Endothelial cell of umbilical vein (primary cell): ENCODE data around the gene GK2. TPM values are rescaled to one million over a fixed set of nuclear protein-coding genes. Genes with fewer than 3 reads are reported as not detected.

Source experiments
- BruUV-seq: library from RNA; stranded (reverse); fragments of 400-500 nt; replicated peaks from 2 replicates; lab custom pipeline; 2021; lab: Mats Ljungman, UMichigan
- CTCF ChIA-PET: fragments of 300-600, 350-600 bp; sonication (Branson Sonifier 250); formaldehyde crosslinking; loops from one replicate; lab custom pipeline; 2021; ENCODE audit warnings: antibody characterized with exemption, inconsistent platforms; lab: Charles Lee
- POLR2A ChIA-PET: fragments of 300-600, 350-600 bp; sonication (Branson Sonifier 250); formaldehyde crosslinking; loops from one replicate; lab custom pipeline; 2021; ENCODE audit warnings: antibody characterized with exemption, inconsistent platforms; lab: Charles Lee
- DNase-seq: peaks from one replicate; pipeline ENCODE4 v3.0.0-alpha.2; 2011; ENCODE audit warnings: low read depth, low spot score
- FAIRE-seq: peaks from 2 replicates; lab custom pipeline; 2011; peaks lifted over from hg19 to GRCh38; lab: Jason Lieb, UNC
- H2AFZ ChIP-seq: 2 replicates; pipeline ENCODE4 v1.6.0; 2012; ENCODE audit warnings: low read depth, low read length, control low read depth, inconsistent platforms
- H3K27ac ChIP-seq: 2 replicates; pipeline ENCODE4 v1.5.1; 2011; ENCODE audit warnings: low read depth, mild to moderate bottlenecking, control low read depth, low read length, moderate library complexity; ENCODE audit not compliant: insufficient read depth
- H3K27me3 ChIP-seq, 2 experiments: 2 replicates each; pipeline versions ENCODE4 v1.6.0 to v1.6.1; 2011; ENCODE audit warnings: low read length in 2 of 2, mixed read lengths in 1 of 2; ENCODE audit not compliant: control insufficient read depth in 2 of 2, insufficient read depth in 2 of 2
- H3K36me3 ChIP-seq, 2 experiments: 2 replicates in 1 of 2; 3 replicates in 1 of 2; pipeline ENCODE4 v1.5.1; 2011; ENCODE audit warnings: low read length in 2 of 2, mild to moderate bottlenecking in 1 of 2, moderate library complexity in 1 of 2; ENCODE audit not compliant: control insufficient read depth in 2 of 2, insufficient read depth in 2 of 2; ENCODE audit errors: extremely low read depth in 1 of 2
- H3K4me1 ChIP-seq: 3 replicates; pipeline ENCODE4 v1.5.1; 2011; ENCODE audit warnings: mild to moderate bottlenecking, low read length; ENCODE audit not compliant: control insufficient read depth, insufficient read depth; ENCODE audit errors: extremely low read depth
- H3K4me2 ChIP-seq: 2 replicates; pipeline ENCODE4 v1.6.1; 2011; ENCODE audit warnings: low read length, control low read depth, mixed read lengths; ENCODE audit not compliant: insufficient read depth
- H3K4me3 ChIP-seq, 3 experiments: fragments of 200-600 bp in 1 of 3; sonication (generic), shearing (Covaris generic) in 1 of 3; replicated peaks in 1 of 3; 2 replicates each; pipeline ENCODE4 v1.5.1; 2011 to 2016; ENCODE audit warnings: control low read depth in 3 of 3, low read length in 3 of 3, mild to moderate bottlenecking in 2 of 3, inconsistent platforms in 1 of 3, low read depth in 1 of 3, moderate library complexity in 1 of 3; ENCODE audit not compliant: insufficient read depth in 1 of 3
- H3K79me2 ChIP-seq: 2 replicates; pipeline ENCODE4 v1.6.0; 2012; ENCODE audit warnings: low read length, inconsistent platforms; ENCODE audit not compliant: control insufficient read depth, insufficient read depth
- H3K9ac ChIP-seq: replicated peaks from 2 replicates; pipeline ENCODE3; 2011; ENCODE audit warnings: low read length, control low read depth; ENCODE audit not compliant: insufficient read depth; ENCODE audit errors: extremely low read depth
- H3K9me1 ChIP-seq: replicated peaks from 3 replicates; pipeline ENCODE4 v1.6.0; 2011; ENCODE audit warnings: mild to moderate bottlenecking, low read length; ENCODE audit not compliant: control insufficient read depth, insufficient read depth; ENCODE audit errors: extremely low read depth
- H3K9me3 ChIP-seq: replicated peaks from 2 replicates; pipeline ENCODE4 v1.5.1; 2012; ENCODE audit warnings: low read length, inconsistent platforms; ENCODE audit not compliant: control insufficient read depth, insufficient read depth
- H4K20me1 ChIP-seq: replicated peaks from 2 replicates; pipeline ENCODE3; 2011; ENCODE audit warnings: mild to moderate bottlenecking, low read length; ENCODE audit not compliant: control insufficient read depth, insufficient read depth; ENCODE audit errors: extremely low read depth
- EZH2 ChIP-seq: IDR thresholded peaks from 2 replicates; pipeline ENCODE4 v1.6.1; 2012; ENCODE audit warnings: borderline replicate concordance, low read depth, mild to moderate bottlenecking, moderate library complexity, low read length, inconsistent platforms; ENCODE audit not compliant: severe bottlenecking
- GATA2 ChIP-seq: IDR thresholded peaks from 2 replicates; pipeline ENCODE4 v1.7.0; 2011; ENCODE audit warnings: low read depth, mild to moderate bottlenecking, moderate library complexity, mixed read lengths, low read length; ENCODE audit not compliant: insufficient read length, insufficient read depth
- JUN ChIP-seq: IDR thresholded peaks from 2 replicates; pipeline ENCODE4 v1.6.1; 2011; ENCODE audit warnings: borderline replicate concordance, low read depth; ENCODE audit not compliant: insufficient read length, insufficient read depth
- MYC ChIP-seq: IDR thresholded peaks from one replicate; pipeline ENCODE4 v1.6.1; 2011; ENCODE audit warnings: mild to moderate bottlenecking, low read depth, low read length
- POLR2AphosphoS5 ChIP-seq: IDR thresholded peaks from 2 replicates; pipeline ENCODE4 v1.6.1; 2012; ENCODE audit warnings: low read depth, mild to moderate bottlenecking, control low read depth, low read length, moderate library complexity; ENCODE audit not compliant: insufficient read depth
- dilution Hi-C: fragments of 300-500 bp; cut with MboI; formaldehyde crosslinking; loops from one replicate; pipeline ENCODE4 v1.15.0; 2019; ENCODE audit warnings: low sequenced_read_pairs; ENCODE audit not compliant: extremely low pct_ligation_motif_present
- intact Hi-C: fragments of 100-400 bp; cut with micrococcal nuclease; formaldehyde crosslinking; loops from one replicate; pipeline ENCODE4 v1.10.0; 2022
- polyA plus RNA-seq, 4 experiments: library from polyadenylated mRNA; depleted of rRNA in 3 of 4; stranded (reverse) in 3 of 4; unstranded in 1 of 4; fragments of >200 nt; gene quantifications; 2 replicates each; pipeline versions ENCODE4 v1.2.1 to v1.2.3, GENCODE V29; 2011 to 2012; ENCODE audit warnings: missing spikeins in 1 of 4
- total RNA-seq: library from RNA; stranded (reverse); gene quantifications from 2 replicates; pipeline ENCODE4 v1.2.3, GENCODE V29; 2021

GK2 gene
- total and polyA plus RNA-seq, 2 donors (not counting 3 experiments of a cell fraction or from before 2014, with no cell fraction given), result not detected

DNA sequence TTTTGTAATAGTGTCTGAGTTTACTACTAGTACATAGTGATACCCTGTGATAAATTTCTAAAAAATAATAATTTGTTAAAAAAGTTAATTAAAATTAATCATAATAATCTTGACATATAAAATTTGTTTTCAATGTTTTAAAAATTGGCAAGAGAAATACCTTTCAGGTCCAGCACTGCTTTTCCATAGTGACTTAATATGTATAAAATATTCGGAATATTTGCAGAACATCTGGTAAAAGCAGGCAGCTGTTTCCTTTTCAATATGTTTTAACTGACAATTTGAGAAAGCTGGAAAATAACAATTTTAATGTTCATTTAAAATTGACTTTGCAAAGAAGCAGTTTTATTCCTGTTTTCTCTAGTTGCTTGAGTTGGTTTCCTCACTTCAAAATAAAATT lies 17.6 kb upstream of the GK2 start:
- intact Hi-C loops, result no loop called here
- H3K9me3 ChIP-seq, result no peaks in the 10 kb centered on the region
- ChIA-PET CTCF (no interaction called here), POLR2A (no interaction called here)
- H3K4me1 ChIP-seq, result no peaks in the 10 kb centered on the region
- no peak overlapping the region for H2AFZ ChIP-seq
- FAIRE-seq (no peak), DNase-seq (no peak)
- no peaks in the 10 kb centered on the region for H3K9me1 ChIP-seq
- no peaks in the 10 kb centered on the region for H3K36me3 ChIP-seq
- no peak overlapping the region for H3K9ac ChIP-seq
- no peak overlapping the region for H3K27ac ChIP-seq
- no TSS peak for BruUV-seq
- H3K27me3 ChIP-seq, result no peaks in the 10 kb centered on the region
- no peak for TF ChIP-seq JUN
- no peak for TF ChIP-seq MYC
- TF ChIP-seq GATA2, result no peak
- no peak for TF ChIP-seq EZH2
- H3K4me2 ChIP-seq, result no peak overlapping the region
- H4K20me1 ChIP-seq, result no peaks in the 10 kb centered on the region
- dilution Hi-C loops, result no loop called here
- no peak overlapping the region for H3K4me3 ChIP-seq
- no peaks in the 10 kb centered on the region for H3K79me2 ChIP-seq

DNA sequence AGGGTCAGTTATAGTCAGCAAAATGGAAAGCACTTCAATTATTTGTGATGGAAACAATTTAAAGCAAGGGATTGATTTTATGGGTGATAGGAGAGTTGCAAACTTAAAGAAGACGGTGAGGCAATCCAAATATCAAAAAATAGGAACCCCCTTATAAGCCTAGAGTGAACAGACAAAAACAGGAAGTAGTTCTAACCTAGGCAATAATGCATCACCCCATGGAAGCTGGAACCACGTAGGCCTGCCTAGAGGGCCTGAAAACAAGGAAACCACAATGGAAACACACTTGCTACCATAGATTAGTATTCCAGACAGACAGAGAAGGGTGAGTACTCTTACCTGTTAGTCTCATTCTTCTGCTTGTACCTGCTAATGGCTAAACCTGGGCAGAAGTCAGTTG lies 13.5 kb upstream of the GK2 start:
- Histone ChIP-seq H3K4me3 (no peak overlapping the region), H3K4me1 (no peaks in the 10 kb centered on the region), H3K36me3 (no peaks in the 10 kb centered on the region), H2AFZ (no peak overlapping the region), H3K4me2 (no peak overlapping the region), H3K27me3 (no peaks in the 10 kb centered on the region), H3K9ac (no peak overlapping the region), H3K9me3 (no peaks in the 10 kb centered on the region), H3K79me2 (no peaks in the 10 kb centered on the region), H4K20me1 (no peaks in the 10 kb centered on the region), H3K9me1 (no peaks in the 10 kb centered on the region), H3K27ac (no peak overlapping the region)
- ChIA-PET CTCF (no interaction called here), POLR2A (no interaction called here)
- TF ChIP-seq POLR2AphosphoS5, result no peak
- no peak for FAIRE-seq
- intact Hi-C loops (no loop called here), dilution Hi-C loops (no loop called here)
- DNase-seq, result no peak
- BruUV-seq, result no TSS peak
